Dedifferentiated amniotic fluid mesenchymal stem cell (primary cell): ENCODE measurements around the gene TOX3.

Source experiments
- DNase-seq: peaks from one replicate; pipeline ENCODE4 v3.0.0-alpha.2; 2016; ENCODE audit errors: extremely low spot score

TOX3 gene

DNA sequence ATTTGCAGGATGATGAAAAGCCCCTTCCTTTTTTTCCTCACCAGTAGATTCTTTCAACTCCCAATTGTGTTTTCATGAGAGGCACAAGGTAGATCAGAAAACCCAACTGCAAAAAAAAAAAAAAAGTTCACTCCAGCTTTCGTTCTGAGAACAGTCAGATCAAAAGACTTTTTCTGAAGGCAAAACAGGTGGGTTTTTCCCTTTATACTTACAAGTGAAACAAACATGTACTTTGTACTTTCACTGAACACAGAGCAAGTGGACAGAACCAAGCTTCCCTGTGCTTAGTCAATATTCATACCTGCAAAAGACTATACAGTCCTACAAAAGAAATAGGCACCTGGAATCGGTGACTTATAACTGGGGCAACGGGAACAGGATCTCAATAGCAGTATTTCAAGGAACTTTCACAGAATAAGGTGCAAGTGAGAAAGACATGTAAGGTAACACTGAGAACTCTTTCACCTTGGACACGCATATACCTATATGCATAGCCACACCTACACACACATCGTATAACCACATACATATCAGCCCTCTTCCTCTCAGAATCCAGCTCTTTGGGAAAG is 54.1 kb downstream of the TOX3 start:
- no peak for DNase-seq

GRCh38 chr16:52491216-52491615 is 55.7 kb downstream of the TOX3 start:
- no peak for DNase-seq

- no peak for DNase-seq
Measured at GRCh38 chr16:52489894-52490293, 57.0 kb downstream of the TOX3 start.

- DNase-seq: no peak
Measured at GRCh38 chr16:52488837-52489289, 58.1 kb downstream of the TOX3 start.

DNA sequence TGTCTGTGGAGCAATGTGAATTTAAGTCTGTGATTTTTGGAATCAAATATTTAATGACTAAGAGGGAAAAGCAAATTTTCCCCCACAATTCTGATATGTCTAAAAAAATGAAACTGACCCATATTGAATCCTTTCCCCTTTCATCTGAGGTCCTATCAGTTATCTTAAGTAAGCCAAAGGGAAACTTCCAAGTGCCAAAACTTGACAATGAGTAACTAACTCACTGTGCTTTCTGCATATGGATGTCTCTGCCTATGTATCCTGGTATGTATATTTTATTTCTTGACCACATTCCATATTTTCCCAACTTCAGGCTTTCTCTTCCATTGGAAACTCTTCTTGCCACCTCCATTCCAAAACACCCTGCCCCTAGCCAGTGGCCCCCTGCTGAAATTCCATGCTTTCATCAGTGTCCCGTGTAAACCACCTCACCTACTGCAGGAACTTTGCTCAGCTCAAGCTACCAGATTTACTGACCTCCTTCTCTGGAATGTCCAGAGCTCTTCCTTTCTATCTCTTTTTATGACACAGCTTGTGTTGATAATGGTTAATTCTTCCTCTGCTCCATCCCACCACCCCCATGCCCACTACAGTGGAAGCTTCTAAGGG is 59.0 kb downstream of the TOX3 start:
- no peak for DNase-seq

GRCh38 chr16:52480237-52480636 is 66.7 kb downstream of the TOX3 start:
- DNase-seq: no peak

DNA sequence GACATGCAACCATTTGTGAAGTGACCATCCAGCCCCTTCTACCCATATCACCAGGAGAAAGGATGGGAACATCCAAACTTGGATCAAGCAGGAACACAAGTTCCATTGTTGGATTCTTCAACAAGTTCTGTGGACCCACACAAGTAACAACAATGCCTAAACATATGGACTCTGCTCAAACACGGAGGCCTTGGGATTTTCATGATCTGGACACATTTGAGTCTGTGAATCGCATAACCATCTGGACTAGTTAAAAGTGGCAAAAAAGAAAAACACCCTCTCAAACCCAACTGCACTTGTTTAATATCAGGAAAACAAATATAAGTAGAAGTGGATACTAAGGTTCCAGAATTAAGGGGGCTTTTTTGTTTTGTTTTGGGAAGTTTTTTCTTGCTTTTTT is 70.8 kb downstream of the TOX3 start:
- no peak for DNase-seq

DNA sequence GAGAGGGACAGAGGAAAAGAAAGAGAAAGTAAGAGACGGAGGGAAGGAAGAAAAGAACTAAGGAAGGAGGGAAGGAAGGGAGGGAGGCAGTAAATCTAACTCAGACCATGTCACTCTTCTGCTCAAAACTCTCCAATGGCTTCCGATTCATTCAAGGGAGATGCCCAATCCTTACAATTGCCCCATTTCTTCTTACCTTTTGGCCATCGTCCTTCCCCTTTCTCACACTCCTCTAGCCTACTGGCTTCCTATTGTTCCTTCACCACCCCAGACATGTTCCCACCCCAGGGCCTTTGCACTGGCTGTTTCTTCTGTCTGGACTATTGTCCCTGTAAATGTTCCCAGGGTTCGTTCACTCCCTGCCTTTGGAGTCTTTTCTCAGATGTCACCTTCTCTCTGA is 72.3 kb downstream of the TOX3 start:
- DNase-seq: no peak

- DNase-seq: no peak
Measured at GRCh38 chr16:52473096-52473495, 73.8 kb downstream of the TOX3 start.

- no peak for DNase-seq
Measured at GRCh38 chr16:52471650-52472370, 75.1 kb downstream of the TOX3 start.

- no peak for DNase-seq
Measured at GRCh38 chr16:52470585-52470984, 76.4 kb downstream of the TOX3 start.

DNA sequence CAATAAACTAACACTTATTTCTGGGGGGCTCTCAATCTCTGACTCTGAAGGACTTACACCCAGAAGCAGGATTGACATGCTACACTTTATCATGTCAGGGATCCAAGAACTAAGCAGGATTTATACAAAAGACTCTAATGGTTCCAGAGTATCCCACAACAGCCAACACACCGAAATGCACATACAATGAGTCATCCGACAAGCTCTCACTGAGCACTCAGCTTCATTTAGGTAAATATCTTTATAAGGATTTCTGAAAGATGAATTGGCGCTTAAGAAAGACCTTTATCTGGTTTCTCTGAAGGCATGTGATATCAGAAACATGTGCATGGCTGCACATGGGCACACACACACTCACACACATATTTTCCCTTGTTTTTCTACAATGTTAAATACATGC is 77.2 kb downstream of the TOX3 start:
- no peak for DNase-seq

GRCh38 chr16:52469091-52469490 is 77.9 kb downstream of the TOX3 start:
- DNase-seq: no peak

DNA sequence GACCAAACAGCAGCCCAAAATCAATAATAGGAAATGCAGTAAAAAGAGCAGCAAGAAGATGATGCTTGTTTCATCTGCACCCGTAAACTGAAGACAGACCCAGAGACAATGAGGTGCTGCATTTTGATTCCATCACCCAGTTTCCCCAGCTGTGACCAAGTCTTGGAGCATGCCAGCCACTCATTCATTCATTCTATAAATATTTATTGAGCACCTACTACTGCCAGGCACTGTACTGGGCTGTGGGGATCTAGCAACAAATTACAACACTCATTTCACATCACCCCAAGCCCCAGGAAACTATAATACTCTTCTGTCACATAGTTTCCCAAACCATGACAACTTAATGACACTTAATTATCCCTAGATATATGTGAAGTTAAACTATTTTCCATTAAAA is 79.2 kb downstream of the TOX3 start:
- DNase-seq: no peak

- no peak for DNase-seq
Measured at GRCh38 chr16:52466994-52467393, 79.9 kb downstream of the TOX3 start.

DNA sequence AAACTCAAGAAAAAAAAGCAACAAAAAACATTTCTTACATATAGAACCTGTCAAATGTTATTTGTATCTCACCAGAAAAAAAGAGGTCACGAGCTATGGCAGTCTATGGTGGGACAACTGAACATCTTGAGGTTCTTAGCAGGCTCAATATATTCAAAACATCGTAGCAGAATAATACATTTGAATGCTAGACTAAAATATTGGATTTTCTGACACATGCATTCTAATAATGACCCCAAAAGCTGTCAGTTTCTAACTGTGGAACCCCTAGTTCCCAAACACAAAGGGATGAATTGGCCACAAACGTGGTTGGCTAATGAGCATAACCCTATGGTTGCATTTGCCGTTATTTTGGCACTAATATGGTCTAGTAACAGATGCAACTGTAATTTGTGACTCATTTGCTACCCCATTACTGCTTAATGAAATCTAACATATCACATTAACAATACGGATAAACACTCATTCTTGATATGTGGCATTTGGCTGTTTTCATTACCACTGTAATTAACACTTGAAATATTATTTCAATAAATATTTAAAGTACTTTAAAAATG is 81.2 kb downstream of the TOX3 start:
- no peak for DNase-seq

- DNase-seq: no peak
Measured at GRCh38 chr16:52463904-52464303, 83.0 kb downstream of the TOX3 start.

DNA sequence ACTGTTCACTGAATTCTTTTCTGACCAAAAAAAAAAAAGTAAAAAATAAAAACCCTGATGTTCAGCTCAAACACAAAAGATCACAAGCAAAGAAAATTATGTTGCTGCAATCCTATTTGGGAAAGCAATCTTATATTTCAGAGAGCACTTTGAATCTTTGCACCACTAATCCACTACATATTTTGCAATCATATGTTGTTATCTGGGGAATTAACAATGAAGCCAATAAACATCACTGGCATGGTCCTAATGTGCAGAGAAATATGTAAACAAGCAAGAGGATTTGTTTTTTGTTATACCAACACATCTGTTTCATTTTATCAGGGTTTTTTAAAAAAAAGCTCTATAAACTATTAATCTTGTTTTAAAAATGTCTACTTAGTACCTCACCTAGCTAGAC is 84.1 kb downstream of the TOX3 start:
- DNase-seq: no peak

GRCh38 chr16:52460639-52461178 is 86.2 kb downstream of the TOX3 start:
- no peak for DNase-seq

DNA sequence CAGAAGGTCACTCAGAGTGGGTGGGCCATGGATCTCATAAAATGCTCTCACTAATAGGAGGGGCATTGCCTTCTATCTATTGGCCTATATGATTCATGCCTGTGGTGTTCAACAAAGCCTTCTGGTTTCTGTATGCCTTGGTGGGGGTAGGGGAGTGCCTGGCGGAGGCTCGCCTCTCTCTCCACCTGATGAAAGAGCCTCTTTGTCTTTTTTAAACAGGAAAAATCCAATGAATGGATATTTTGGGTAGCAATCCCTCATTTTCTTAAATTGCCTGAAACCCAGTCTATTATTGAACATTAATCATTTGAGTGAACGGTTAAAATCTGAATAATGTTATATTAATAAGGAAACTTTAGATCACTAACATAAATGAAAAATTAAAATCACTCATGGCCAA is 90.6 kb downstream of the TOX3 start:
- DNase-seq: no peak

GRCh38 chr16:52455549-52456277 is 91.2 kb downstream of the TOX3 start:
- no peak for DNase-seq

DNA sequence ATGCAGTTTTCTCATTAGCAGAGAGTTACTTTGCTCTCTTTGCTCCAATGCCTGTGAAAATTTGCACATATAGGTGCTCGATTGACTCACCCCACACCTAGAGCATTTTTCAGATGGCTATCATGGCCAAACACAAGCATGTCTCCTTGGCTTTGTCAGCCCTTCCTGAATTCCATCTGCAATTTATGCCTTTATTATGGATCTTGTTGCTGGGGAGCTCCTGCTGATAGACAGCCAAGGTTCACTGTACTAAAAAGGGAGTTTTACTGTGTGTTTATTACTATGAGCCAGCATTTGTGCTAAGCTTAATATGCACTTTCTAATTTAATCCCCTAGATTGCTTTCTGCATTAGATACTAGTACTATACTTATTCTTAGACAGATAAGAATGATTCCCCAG is 93.3 kb downstream of the TOX3 start:
- DNase-seq: no peak
